Caco-2 (cell line): ENCODE data around the gene TTC13. TPM values are rescaled to one million over a fixed set of nuclear protein-coding genes. Genes with fewer than 3 reads are reported as not detected.

ENCODE experiments used
- BruUV-seq: library from RNA; stranded (reverse); fragments of 400-500 nt; replicated peaks from 2 replicates; lab custom pipeline; 2021; lab: Mats Ljungman, UMichigan
- CTCF ChIA-PET: fragments of 300-600 bp; sonication (Branson Sonifier 250); formaldehyde crosslinking; loops from one replicate; lab custom pipeline; 2022; ENCODE audit warnings: antibody characterized with exemption; lab: Charles Lee
- POLR2A ChIA-PET: fragments of 300-600 bp; sonication (Branson Sonifier 250); formaldehyde crosslinking; loops from one replicate; lab custom pipeline; 2022; ENCODE audit warnings: antibody characterized with exemption; lab: Charles Lee
- DNase-seq, 2 experiments: peaks; one replicate each; pipeline versions ENCODE4 v3.0.0 to v3.0.0-alpha.2; 2020 to 2022
- H3K27me3 ChIP-seq: replicated peaks from 2 replicates; pipeline ENCODE4 v1.6.0; 2011; ENCODE audit warnings: low read length; ENCODE audit not compliant: control insufficient read depth, insufficient read depth
- H3K36me3 ChIP-seq: 2 replicates; pipeline ENCODE4 v1.5.1; 2011; ENCODE audit warnings: low read length; ENCODE audit not compliant: control insufficient read depth, insufficient read depth
- H3K4me1 ChIP-seq: fragments of 250-450 bp; sonication (Bioruptor Pico); 2 replicates; pipeline ENCODE4 v1.5.1; 2020; ENCODE audit warnings: mild to moderate bottlenecking
- H3K4me3 ChIP-seq: 2 replicates; pipeline ENCODE4 v1.5.1; 2011; ENCODE audit warnings: low read depth, mild to moderate bottlenecking, control low read depth, low read length
- H3K9me3 ChIP-seq: fragments of 250-450 bp; sonication (Bioruptor Pico); 2 replicates; pipeline ENCODE4 v1.5.1; 2020; ENCODE audit warnings: mild to moderate bottlenecking, moderate library complexity
- H3K27ac Mint-ChIP-seq: one replicate; pipeline ENCODE4 v1.8.0; 2022; ENCODE audit warnings: mixed read lengths; ENCODE audit not compliant: unreplicated experiment
- H3K27me3 Mint-ChIP-seq: one replicate; pipeline ENCODE4 v1.8.0; 2022; ENCODE audit warnings: mixed read lengths; ENCODE audit not compliant: insufficient read depth, unreplicated experiment
- H3K36me3 Mint-ChIP-seq: one replicate; pipeline ENCODE4 v1.8.0; 2022; ENCODE audit warnings: mild to moderate bottlenecking, mixed read lengths; ENCODE audit not compliant: insufficient read depth, unreplicated experiment
- H3K4me1 Mint-ChIP-seq: one replicate; pipeline ENCODE4 v1.8.0; 2022; ENCODE audit warnings: low read depth, mixed read lengths; ENCODE audit not compliant: unreplicated experiment
- H3K4me3 Mint-ChIP-seq: one replicate; pipeline ENCODE4 v1.8.0; 2022; ENCODE audit warnings: mild to moderate bottlenecking, moderate library complexity, mixed read lengths; ENCODE audit not compliant: unreplicated experiment
- H3K9me3 Mint-ChIP-seq: one replicate; pipeline ENCODE4 v1.8.0; 2022; ENCODE audit warnings: mixed read lengths; ENCODE audit not compliant: unreplicated experiment
- CTCF ChIP-seq, 2 experiments: fragments of 200-600 bp in 1 of 2; IDR thresholded peaks; 1 replicate in 1 of 2; 2 replicates in 1 of 2; pipeline versions ENCODE4 v1.5.1 to v1.8.0; 2011 to 2022; ENCODE audit warnings: antibody characterized with exemption in 1 of 2, control low read depth in 1 of 2, inconsistent platforms in 1 of 2, low read depth in 1 of 2, low read length in 1 of 2, mild to moderate bottlenecking in 1 of 2, moderate library complexity in 1 of 2; ENCODE audit not compliant: insufficient read depth in 1 of 2, severe bottlenecking in 1 of 2, unreplicated experiment in 1 of 2
- intact Hi-C: fragments of 100-400 bp; cut with micrococcal nuclease; formaldehyde crosslinking; loops from one replicate; pipeline ENCODE4 v1.10.0; 2022; ENCODE audit not compliant: unreplicated experiment
- total RNA-seq: library from RNA; stranded (reverse); gene quantifications from 2 replicates; pipeline ENCODE4 v1.2.3, GENCODE V29; 2022

The TTC13 gene
- total RNA-seq, 1 experiment from 2014 or later: 57.6 TPM

GRCh38 chr1:230923176-230923575, 55.5 kb downstream of the TTC13 start:
- H3K36me3 Mint-ChIP-seq: peaks cover 89% of the 10 kb centered on the region
- POLR2A ChIA-PET: no interaction called here
- H3K4me3 Mint-ChIP-seq: no peak overlapping the region
- intact Hi-C loops: loop anchor here (2.0 kb wide), 1 partner anchor 290 kb away; no protein-coding TSS in a partner anchor
- no peak for TF ChIP-seq CTCF (IDR thresholded peaks at IDR 0.05; ENCODE audit: insufficient read depth in 1 of 2, low read depth in 1 of 2, low read length in 1 of 2, severe bottlenecking in 1 of 2, unreplicated experiment in 1 of 2)
- no TSS peak for BruUV-seq
- Histone ChIP-seq H3K9me3 (0 out of 2 replicates have a peak, but pooled peaks cover 3% of the 10 kb centered on the region), H3K4me3 (no peak overlapping the region), H3K36me3 (peaks cover 2% of the 10 kb centered on the region), H3K4me1 (peaks cover 19% of the 10 kb centered on the region), H3K27me3 (no peaks in the 10 kb centered on the region)
- CTCF ChIA-PET: interaction anchor here (1.0 kb wide), 1 partner anchor 288 kb away, joined by 3 read pairs; no protein-coding TSS in a partner anchor
- H3K27me3 Mint-ChIP-seq: no peaks in the 10 kb centered on the region
- H3K27ac Mint-ChIP-seq: no peak overlapping the region
- H3K9me3 Mint-ChIP-seq: peaks cover 4% of the 10 kb centered on the region
- no peak for DNase-seq
- H3K4me1 Mint-ChIP-seq: peaks cover 22% of the 10 kb centered on the region

- intact Hi-C loops: loop anchor here (2.0 kb wide), 1 partner anchor 290 kb away; no protein-coding TSS in a partner anchor
- CTCF ChIA-PET: interaction anchor here (0.6 to 1.2 kb wide), 4 partner anchors 22 to 350 kb away, joined by 3 read pairs; no protein-coding TSS in a partner anchor
- Histone ChIP-seq H3K9me3 (no peaks in the 10 kb centered on the region), H3K27me3 (no peaks in the 10 kb centered on the region), H3K4me3 (no peak overlapping the region), H3K4me1 (peaks cover 20% of the 10 kb centered on the region), H3K36me3 (peaks cover 2% of the 10 kb centered on the region)
- peak in 1 of 2 experiments; percentile 27 for DNase-seq
- Mint-ChIP-seq H3K27me3 (no peaks in the 10 kb centered on the region), H3K27ac (peak overlapping the region; percentile 40), H3K36me3 (peaks cover 86% of the 10 kb centered on the region), H3K9me3 (no peaks in the 10 kb centered on the region), H3K4me1 (peaks cover 22% of the 10 kb centered on the region), H3K4me3 (no peak overlapping the region)
- TF ChIP-seq CTCF (IDR thresholded peaks at IDR 0.05; ENCODE audit: insufficient read depth in 1 of 2, low read depth in 1 of 2, low read length in 1 of 2, severe bottlenecking in 1 of 2, unreplicated experiment in 1 of 2): peak in 1 of 2 experiments; percentile 44
- BruUV-seq: no TSS peak
- POLR2A ChIA-PET: no interaction called here
These were observed 56.0 kb downstream of the TTC13 start for GRCh38 chr1:230922620-230923019.

GRCh38 chr1:230919207-230919606, 59.5 kb downstream of the TTC13 start:
- ChIA-PET CTCF (no interaction called here), POLR2A (no interaction called here)
- intact Hi-C loops: no loop called here
- H3K27ac Mint-ChIP-seq: no peak overlapping the region
- no peak for TF ChIP-seq CTCF (IDR thresholded peaks at IDR 0.05; ENCODE audit: insufficient read depth in 1 of 2, low read depth in 1 of 2, low read length in 1 of 2, severe bottlenecking in 1 of 2, unreplicated experiment in 1 of 2)
- H3K4me3 Mint-ChIP-seq: no peak overlapping the region
- Histone ChIP-seq H3K9me3 (no peaks in the 10 kb centered on the region), H3K4me3 (no peak overlapping the region), H3K4me1 (peaks cover 17% of the 10 kb centered on the region; the same call in 1 of the 2 replicates), H3K27me3 (no peaks in the 10 kb centered on the region), H3K36me3 (peaks cover 2% of the 10 kb centered on the region)
- no TSS peak for BruUV-seq
- H3K4me1 Mint-ChIP-seq: peaks cover 24% of the 10 kb centered on the region
- no peaks in the 10 kb centered on the region for H3K9me3 Mint-ChIP-seq
- H3K36me3 Mint-ChIP-seq: peaks cover 75% of the 10 kb centered on the region
- no peaks in the 10 kb centered on the region for H3K27me3 Mint-ChIP-seq
- DNase-seq: no peak
